Bronchial epithelial cell (primary cell): ENCODE measurements around the gene HSD17B12. TPM values are rescaled to one million over a fixed set of nuclear protein-coding genes. Genes with fewer than 3 reads are reported as not detected.

Experiments
- DNase-seq: peaks from one replicate; pipeline ENCODE4 v3.0.0-alpha.2; 2010; ENCODE audit warnings: low read depth
- FAIRE-seq: peaks from 2 replicates; lab custom pipeline; 2011; peaks lifted over from hg19 to GRCh38; lab: Jason Lieb, UNC
- H3K27me3 ChIP-seq: 2 replicates; pipeline ENCODE4 v1.5.1; 2011; ENCODE audit warnings: low read length; ENCODE audit not compliant: control insufficient read depth, insufficient read depth
- H3K36me3 ChIP-seq: 2 replicates; pipeline ENCODE4 v1.5.1; 2011; ENCODE audit warnings: low read length; ENCODE audit not compliant: control insufficient read depth, insufficient read depth
- H3K4me3 ChIP-seq: 2 replicates; pipeline ENCODE4 v1.5.1; 2011; ENCODE audit warnings: mild to moderate bottlenecking, low read depth, low read length, control low read depth
- CTCF ChIP-seq: IDR thresholded peaks from 2 replicates; pipeline ENCODE4 v1.5.1; 2011; ENCODE audit warnings: mild to moderate bottlenecking, moderate library complexity, low read length, control low read depth, inconsistent platforms; ENCODE audit not compliant: insufficient read depth, severe bottlenecking
- total RNA-seq: library from RNA; depleted of rRNA; stranded (reverse); fragments of >200 nt; gene quantifications from 2 replicates; pipeline ENCODE4 v1.2.1, GENCODE V29; 2014

The HSD17B12 gene
- total RNA-seq = 97.3 and 103 TPM in 2 replicates

GRCh38 chr11:43680521-43681400 is at the start of gene HSD17B12:
HSD17B12 (plus strand) TSS chr11:43680738; CDS start chr11:43680828, 90 bp downstream.
- no peaks in the 10 kb centered on the region for H3K36me3 ChIP-seq
- H3K4me3 ChIP-seq = peak within 1 kb of the TSS; percentile 65
- peak; percentile 97 for DNase-seq
- no peaks in the 10 kb centered on the region for H3K27me3 ChIP-seq
- no peak for FAIRE-seq
- peak; percentile 17 for TF ChIP-seq CTCF

GRCh38 chr11:43631732-43632131 is 48.8 kb upstream of the HSD17B12 start:
- TF ChIP-seq CTCF = no peak
- Histone ChIP-seq H3K36me3 (no peaks in the 10 kb centered on the region), H3K4me3 (no peak overlapping the region), H3K27me3 (no peaks in the 10 kb centered on the region)
- DNase-seq = no peak
- FAIRE-seq = peak; percentile 43

GRCh38 chr11:43632181-43632580 is 48.4 kb upstream of the HSD17B12 start:
- no peaks in the 10 kb centered on the region for H3K36me3 ChIP-seq
- H3K27me3 ChIP-seq = no peaks in the 10 kb centered on the region
- DNase-seq = peak; percentile 51
- no peak for FAIRE-seq
- TF ChIP-seq CTCF = no peak
- no peak overlapping the region for H3K4me3 ChIP-seq

GRCh38 chr11:43638717-43639116 is 41.8 kb upstream of the HSD17B12 start:
- no peak overlapping the region for H3K4me3 ChIP-seq
- TF ChIP-seq CTCF = no peak
- H3K36me3 ChIP-seq = no peaks in the 10 kb centered on the region
- DNase-seq (peak; percentile 8), FAIRE-seq (no peak)
- H3K27me3 ChIP-seq = peaks cover 8% of the 10 kb centered on the region

- H3K36me3 ChIP-seq = no peaks in the 10 kb centered on the region
- FAIRE-seq = no peak
- DNase-seq = no peak
- no peak for TF ChIP-seq CTCF
- no peak overlapping the region for H3K4me3 ChIP-seq
- peaks cover 8% of the 10 kb centered on the region for H3K27me3 ChIP-seq
Observed at GRCh38 chr11:43639224-43639623, 41.3 kb upstream of the HSD17B12 start.
